Adipose tissue (tissue), 3 donors: ENCODE measurements around the gene DSCAM. TPM values are rescaled to one million over a fixed set of nuclear protein-coding genes. Genes with fewer than 3 reads are reported as not detected.
"Not testable (repeated sequence)": the region's sequence is repeated elsewhere in the genome, so short reads cannot be mapped to it uniquely, and the experiment has no call there.

ENCODE experiments used
- H3K27ac ChIP-seq: one replicate; pipeline ENCODE4 v1.5.1; 2013; ENCODE audit warnings: low read depth, low read length
- WGBS, 3 donors: extraction: QIAGEN DNeasy Blood & Tissue Kit; methylation state at CpG; one replicate each; pipeline ENCODE4 v1.1.7; 2013; 5-methylcytosine and 5-hydroxymethylcytosine counted together
- polyA plus RNA-seq, 3 donors: library from polyadenylated mRNA; stranded (reverse); fragments of 200-250 nt; gene quantifications; one replicate each; pipeline ENCODE4 v1.2.3, GENCODE V29; 2013
- donor health status: healthy with polysubstance abuse.
- donor health status: Bipolar disorder and iron deficiency.
- donor health status: healthy.

Gene DSCAM
- polyA plus RNA-seq, 3 donors = 0.08 TPM; not detected in 2

DNA sequence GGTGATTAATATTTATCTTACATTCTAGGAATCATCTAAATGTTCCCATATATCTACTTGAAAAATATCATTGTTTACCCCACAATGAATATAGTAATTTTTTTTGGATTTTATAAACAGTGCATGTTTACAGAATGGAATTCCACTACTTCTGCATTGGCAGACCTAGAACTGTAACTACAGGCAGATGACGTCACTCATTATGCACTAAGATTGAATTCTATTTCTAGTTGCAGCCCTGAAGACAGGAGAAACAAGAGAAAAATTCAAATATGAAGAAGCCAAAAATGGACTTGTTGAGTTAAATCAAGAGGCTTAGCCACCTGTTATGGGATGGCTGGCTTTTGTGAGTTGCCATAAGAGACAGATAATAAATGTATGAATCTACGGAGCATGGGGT lies 615.0 kb downstream of the DSCAM start:
- WGBS, 3 donors = 89 to 95% (median 92%) methylated on average over 2 of the region's 2 CpGs
- no peak overlapping the region for H3K27ac ChIP-seq

- WGBS, 3 donors = 52 to 78% (median 74%) methylated on average over 1 of the region's 1 CpG
- H3K27ac ChIP-seq = no peak overlapping the region
These were observed 619.9 kb downstream of the DSCAM start for GRCh38 chr21:40227096-40227495.

GRCh38 chr21:40215941-40216340 lies 631.0 kb downstream of the DSCAM start:
- 60 to 75% (median 64%) methylated on average over 2 of the region's 2 CpGs for WGBS, 3 donors

DNA sequence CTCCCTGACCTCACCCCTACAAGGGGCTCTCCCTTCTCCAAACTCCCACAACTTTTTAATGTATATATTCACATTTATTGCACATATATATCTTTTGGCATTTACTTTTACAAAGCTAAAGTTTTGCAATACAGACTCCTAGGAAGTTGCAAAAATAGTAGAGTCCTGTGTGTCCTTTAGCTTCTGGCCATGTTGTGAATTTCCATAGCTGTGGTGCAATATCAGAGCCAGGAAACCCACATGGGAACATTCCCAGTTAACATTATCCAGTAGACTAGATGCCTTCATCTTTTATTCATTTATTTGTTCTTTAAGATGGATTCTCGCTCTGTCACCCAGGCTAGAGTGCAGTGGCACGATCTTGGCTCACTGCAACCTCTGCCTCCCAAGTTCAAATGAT lies 636.7 kb downstream of the DSCAM start:
- 89 to 95% (median 92%) methylated on average over 2 of the region's 2 CpGs for WGBS, 3 donors
- no peak overlapping the region for H3K27ac ChIP-seq

More at GRCh38 chr21:40215941-40216340, 631.0 kb downstream of the DSCAM start:
- H3K27ac ChIP-seq = no peak overlapping the region

DNA sequence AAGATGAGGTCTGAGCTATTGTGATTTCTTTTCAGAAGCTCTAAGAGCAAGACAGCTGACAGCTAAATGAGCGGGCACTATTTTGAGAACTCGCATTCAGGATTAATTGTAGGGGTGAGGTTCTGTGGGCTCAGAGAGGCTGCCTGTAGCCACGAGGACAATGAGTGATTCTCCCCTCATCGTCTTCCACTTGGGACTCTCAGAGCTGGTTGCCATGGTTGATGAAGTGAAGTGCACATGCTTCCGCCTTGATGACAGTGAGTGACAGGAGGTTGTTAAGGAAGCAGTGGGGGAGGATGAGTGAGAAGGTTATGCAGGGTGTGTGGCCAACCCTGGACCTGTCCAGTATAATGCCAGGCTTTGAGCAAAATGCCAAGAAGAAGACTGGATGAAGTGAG lies 638.0 kb downstream of the DSCAM start:
- WGBS, 3 donors = 71 to 76% (median 75%) methylated on average over 5 of the region's 5 CpGs

DNA sequence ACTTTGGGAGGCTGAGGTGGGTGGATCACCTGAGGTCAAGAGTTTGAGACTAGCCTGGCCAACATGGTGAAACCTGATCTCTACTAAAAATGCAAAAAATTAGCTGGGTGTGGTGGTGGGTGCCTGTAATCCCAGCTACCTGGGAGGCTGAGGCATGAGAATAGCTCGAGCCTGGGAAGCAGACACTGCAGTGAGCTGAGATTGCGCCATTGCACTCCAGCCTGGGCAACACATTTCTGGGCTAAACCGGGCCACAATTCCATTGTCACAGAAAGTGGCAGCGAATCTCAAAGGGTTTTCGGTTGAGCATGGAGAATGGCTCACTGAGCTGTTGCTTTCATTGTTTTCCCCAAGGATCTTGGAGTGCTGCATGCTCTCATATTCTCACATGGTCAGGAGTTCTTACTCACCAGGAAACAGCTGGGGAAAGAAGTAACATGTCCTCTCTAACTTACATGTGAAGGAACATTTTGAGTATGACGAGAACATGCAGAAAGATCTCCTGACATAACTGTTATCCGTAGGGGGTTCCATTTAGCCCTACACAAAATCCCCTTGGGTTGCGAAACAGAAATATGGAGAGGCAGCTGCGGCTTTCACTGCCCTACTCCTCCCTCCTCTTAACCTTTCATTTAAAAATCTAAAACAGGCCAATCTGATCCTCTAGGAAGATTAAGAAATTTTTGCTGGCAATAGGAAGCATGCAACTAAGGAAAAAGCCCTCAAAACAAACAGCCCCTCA lies 638.6 kb downstream of the DSCAM start:
- WGBS, 3 donors = 75 to 79% (median 78%) methylated on average over 9 of the region's 9 CpGs
- H3K27ac ChIP-seq = no peak overlapping the region

More for the DNA sequence above, 638.0 kb downstream of the DSCAM start:
- H3K27ac ChIP-seq = no peak overlapping the region

DNA sequence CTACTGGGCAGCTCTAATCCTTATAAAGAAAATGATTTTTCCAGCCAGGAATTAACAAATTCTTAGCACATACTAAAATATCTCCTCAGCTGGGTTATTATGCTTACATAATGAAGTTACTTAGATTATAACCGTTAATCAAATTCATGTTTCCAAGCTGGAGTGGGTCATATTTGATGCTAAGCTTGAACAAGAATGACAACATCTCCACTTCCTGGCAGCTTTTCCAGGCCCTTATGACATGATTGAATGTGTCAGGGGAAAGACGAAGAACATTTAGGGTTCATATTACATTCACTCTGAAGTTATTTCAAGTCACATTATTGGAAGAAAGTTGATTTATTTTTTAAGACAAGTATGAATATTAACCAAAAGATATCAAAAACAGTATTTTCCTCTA lies 646.0 kb downstream of the DSCAM start:
- WGBS, 3 donors = 51 to 63% (median 54%) methylated on average over 2 of the region's 2 CpGs

GRCh38 chr21:40200126-40200525 lies 646.8 kb downstream of the DSCAM start:
- WGBS, 3 donors = 72 to 96% (median 87%) methylated on average over 1 of the region's 1 CpG
- H3K27ac ChIP-seq = no peak overlapping the region

More for the DNA sequence above, 646.0 kb downstream of the DSCAM start:
- H3K27ac ChIP-seq = no peak overlapping the region

DNA sequence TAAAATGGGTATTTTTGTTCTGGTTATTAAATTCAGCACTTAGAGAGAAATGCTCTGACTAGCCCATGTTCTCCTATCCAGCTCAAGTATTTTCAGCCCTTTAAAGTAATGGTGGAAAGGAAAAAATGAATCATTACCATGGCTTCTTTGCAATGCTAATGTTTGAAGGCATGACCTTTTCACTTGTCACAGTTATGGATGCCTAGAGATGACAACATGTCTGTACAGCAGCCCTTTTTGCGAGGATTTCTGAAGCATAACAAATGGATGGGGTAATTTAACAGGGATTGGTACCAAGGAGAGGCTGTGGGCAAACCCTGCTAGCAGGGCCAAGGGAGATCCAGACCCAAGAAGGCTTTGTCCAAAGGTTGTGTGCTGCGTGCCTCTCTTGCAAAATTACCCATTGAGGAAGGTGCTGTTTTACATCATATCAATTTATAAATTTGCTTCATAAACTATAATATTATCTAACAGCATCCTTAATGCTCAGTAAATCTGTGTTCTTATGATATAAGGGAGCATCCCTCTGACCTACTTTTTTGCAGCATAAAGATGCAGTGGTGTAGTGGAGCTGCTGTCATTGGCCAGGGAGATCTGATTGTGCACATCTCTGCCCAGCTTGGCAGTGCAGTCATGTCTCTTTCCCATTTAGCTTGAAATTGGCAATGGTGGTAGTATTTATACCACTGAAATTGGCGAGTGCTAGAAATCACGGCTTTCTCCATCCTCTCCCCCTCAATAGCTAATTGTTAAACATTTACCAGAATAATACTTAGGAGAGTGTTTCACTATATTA lies 652.6 kb downstream of the DSCAM start:
- H3K27ac ChIP-seq = no peak overlapping the region
- WGBS, 3 donors = 47 to 70% (median 67%) methylated on average over 4 of the region's 4 CpGs

DNA sequence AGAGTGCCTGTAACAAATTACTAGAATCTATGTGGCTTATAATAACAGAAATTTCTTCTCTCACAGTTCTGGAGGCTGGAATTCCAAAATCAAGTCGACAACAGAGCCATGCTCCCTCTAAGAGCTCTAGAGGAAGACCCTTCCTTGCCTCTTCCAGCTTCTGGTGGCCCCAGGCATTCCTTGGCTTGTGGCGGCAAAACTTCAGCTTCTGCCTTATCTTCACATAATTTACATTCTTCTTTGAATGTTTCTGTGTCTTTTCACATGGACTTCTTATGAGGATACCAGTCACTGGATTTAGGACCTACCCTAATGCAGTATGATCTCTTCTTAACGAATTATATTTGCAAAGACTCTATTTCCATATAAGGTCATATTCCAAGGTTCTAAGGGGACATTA lies 655.3 kb downstream of the DSCAM start:
- WGBS, 3 donors = 68 to 80% (median 75%) methylated on average over 3 of the region's 3 CpGs
- H3K27ac ChIP-seq = no peak overlapping the region

DNA sequence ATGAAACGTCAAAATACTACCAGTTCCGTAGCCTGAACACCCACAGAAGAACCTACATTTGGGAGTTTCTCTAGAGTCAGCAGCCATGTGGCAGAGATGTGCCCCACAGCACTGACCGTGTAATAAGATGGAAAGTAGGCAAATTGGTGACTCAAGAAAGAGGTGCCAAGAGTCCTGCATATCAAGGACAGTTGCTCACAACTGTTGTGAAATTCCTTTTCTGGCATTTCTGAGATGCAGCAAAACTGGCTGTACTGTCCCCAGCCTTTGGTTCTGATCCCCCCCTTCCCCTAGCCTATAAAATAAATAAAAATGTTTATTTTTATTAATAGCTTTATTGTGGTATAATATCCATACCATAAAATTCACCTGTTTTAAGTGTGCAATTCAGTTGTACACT lies 655.8 kb downstream of the DSCAM start:
- no peak overlapping the region for H3K27ac ChIP-seq
- WGBS, 3 donors = 47 to 92% (median 77%) methylated on average over 3 of the region's 3 CpGs

DNA sequence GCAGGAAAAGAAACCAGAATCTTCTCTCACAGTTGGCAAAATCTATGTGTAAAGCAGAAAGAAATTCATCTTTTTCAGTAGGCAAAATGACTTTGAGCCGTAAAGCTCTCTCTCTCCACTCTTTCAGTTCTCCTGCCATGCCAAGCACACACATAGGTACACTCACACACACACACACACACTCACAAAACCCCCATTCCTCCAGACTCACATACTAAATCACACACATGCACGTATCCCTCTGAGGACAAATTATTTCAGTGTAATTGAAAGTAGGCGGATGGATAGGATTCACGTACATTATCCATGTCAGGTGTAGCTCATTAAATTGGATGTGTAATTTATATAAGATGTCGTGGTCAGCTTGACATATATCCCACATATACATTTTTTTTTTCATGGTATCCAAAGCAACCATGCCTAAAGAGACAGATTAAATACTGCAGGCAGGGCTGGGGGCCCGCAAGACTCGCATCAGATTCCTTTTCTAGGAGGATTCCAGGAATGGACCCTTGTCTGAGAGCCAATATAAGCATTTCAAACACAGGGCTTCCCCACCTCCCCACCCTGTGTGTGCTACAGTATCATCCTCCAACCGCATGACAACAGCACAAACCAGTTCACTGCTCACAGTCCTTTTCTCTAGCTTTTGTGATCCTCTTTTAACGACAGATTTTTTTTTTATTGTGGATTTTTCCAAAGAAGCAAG lies 658.9 kb downstream of the DSCAM start:
- WGBS, 3 donors = 68 to 77% (median 77%) methylated on average over 9 of the region's 9 CpGs
- no peak overlapping the region for H3K27ac ChIP-seq

DNA sequence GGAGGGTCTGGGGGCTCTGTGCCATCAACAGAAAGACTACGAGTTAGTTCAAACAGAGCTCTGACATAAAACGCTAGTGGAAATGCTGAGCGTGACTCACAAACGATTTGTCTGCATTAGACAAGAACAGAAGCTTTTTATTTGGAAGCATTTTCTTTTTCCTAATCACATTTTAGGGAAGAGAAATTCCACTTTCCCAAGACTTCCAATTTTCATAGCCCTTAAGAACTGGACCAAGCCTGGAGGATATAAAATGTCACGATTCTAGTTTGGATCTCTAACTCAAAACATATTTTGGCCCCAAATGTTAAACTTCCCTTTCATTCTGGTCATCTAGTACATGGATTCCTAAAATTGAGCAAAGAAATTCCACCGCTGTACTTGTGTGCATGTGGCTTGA lies 659.7 kb downstream of the DSCAM start:
- 62 to 68% (median 65%) methylated on average over 6 of the region's 6 CpGs for WGBS, 3 donors
- no peak overlapping the region for H3K27ac ChIP-seq

DNA sequence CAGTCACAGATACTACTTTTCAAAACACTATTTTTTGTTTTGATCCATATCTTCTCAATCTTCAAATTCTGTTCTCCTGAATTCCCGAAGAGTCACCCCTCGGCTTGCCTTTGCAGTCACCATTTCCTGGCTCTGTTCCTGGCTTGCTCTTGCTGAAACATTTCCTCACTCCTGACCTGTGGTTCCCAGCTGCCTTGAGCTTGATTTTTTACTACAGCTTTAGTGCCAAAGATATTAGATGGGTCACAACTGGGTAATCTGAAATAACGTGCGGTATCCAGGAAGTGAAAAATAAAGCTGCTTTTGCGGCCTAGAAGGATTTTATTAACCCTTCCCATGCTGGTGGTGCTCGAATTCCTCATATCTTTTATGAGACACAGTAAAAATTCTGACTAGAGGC lies 660.9 kb downstream of the DSCAM start:
- 12 to 22% (median 21%) methylated on average over 6 of the region's 6 CpGs for WGBS, 3 donors
- no peak overlapping the region for H3K27ac ChIP-seq

GRCh38 chr21:40185208-40185607 lies 661.8 kb downstream of the DSCAM start:
- H3K27ac ChIP-seq = no peak overlapping the region
- 89 to 96% (median 93%) methylated on average over 8 of the region's 8 CpGs for WGBS, 3 donors

GRCh38 chr21:40182491-40182890 lies 664.5 kb downstream of the DSCAM start:
- 90 to 94% (median 92%) methylated on average over 13 to 15 of the region's 19 CpGs for WGBS, 3 donors
- H3K27ac ChIP-seq = not testable (repeated sequence)

DNA sequence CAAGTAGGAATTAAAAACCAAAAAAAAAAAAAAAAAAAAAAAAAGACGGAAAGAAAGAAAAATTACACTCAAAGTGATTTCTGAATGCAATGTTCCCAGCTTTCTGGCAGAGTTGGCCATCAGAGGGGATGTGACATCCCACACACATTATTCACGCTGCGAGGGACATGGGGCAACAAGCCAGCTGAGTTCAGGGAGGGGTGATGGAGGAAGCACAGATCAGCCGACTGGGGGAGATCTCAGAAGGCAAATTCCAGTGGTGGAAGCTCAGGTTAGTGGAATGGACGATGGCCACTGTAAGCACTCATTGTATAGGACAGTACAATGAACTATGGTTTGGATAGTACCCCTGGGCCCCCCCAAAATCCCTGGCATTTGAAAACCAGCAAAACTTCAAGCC lies 667.8 kb downstream of the DSCAM start:
- 39 to 47% (median 46%) methylated on average over 5 of the region's 5 CpGs for WGBS, 3 donors
- no peak overlapping the region for H3K27ac ChIP-seq

DNA sequence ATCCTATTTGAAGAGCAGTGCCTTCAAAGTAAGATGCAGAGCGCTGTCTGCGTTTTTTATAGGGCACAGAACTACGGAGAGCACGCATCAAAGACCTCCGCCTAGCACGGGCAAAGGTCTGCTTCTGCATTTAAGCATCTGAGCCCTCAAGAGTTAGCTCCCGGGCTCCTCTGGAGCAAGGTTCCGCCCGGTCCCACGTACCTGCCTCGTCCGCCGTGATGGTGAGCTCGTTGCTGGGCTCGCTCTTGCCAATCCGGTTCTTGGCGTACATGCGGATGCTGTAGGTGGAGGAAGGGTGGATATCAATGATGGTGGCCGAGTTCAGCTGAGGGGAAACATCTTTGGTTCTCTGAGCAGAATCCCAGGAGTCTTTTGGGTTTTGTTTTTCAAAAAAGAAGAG lies 668.2 kb downstream of the DSCAM start:
- WGBS, 3 donors = 77 to 81% (median 77%) methylated on average over 19 of the region's 19 CpGs
- no peak overlapping the region for H3K27ac ChIP-seq

GRCh38 chr21:40177979-40178378 lies 669.0 kb downstream of the DSCAM start:
- 78 to 87% (median 78%) methylated on average over 6 of the region's 6 CpGs for WGBS, 3 donors
- no peak overlapping the region for H3K27ac ChIP-seq
